WTC11 (cell line): ENCODE measurements around the gene LCE2B. TPM values are rescaled to one million over a fixed set of nuclear protein-coding genes. Genes with fewer than 3 reads are reported as not detected.
"Not testable (repeated sequence)": the region's sequence is repeated elsewhere in the genome, so short reads cannot be mapped to it uniquely, and the experiment has no call there.

ENCODE experiments used
- ATAC-seq: fragments of 200-7000 bp; cut with Tn5 transposase; 2 replicates; pipeline ENCODE4 v1.10.0; 2021; ENCODE audit warnings: mild to moderate bottlenecking, moderate library complexity
- CTCF ChIA-PET: fragments of 300-600 bp; sonication (Branson Sonifier 250); formaldehyde crosslinking; loops from one replicate; lab custom pipeline; 2021; ENCODE audit warnings: antibody characterized with exemption; lab: Charles Lee
- POLR2A ChIA-PET: fragments of 350-600 bp; sonication (Branson Sonifier 250); formaldehyde crosslinking; loops from one replicate; lab custom pipeline; 2021; ENCODE audit warnings: antibody characterized with exemption; lab: Charles Lee
- DNase-seq: peaks from one replicate; pipeline ENCODE4 v3.0.0; 2021; ENCODE audit warnings: low spot score
- H3K27ac Mint-ChIP-seq: 2 replicates; pipeline ENCODE4 v1.8.0; 2021; ENCODE audit warnings: mixed read lengths
- H3K27me3 Mint-ChIP-seq: 2 replicates; pipeline ENCODE4 v1.8.0; 2021; ENCODE audit warnings: low read depth, mild to moderate bottlenecking, moderate library complexity, mixed read lengths
- H3K36me3 Mint-ChIP-seq: 2 replicates; pipeline ENCODE4 v1.8.0; 2021; ENCODE audit warnings: mixed read lengths
- H3K4me1 Mint-ChIP-seq: 2 replicates; pipeline ENCODE4 v1.8.0; 2022; ENCODE audit warnings: mixed read lengths
- H3K4me3 Mint-ChIP-seq: 2 replicates; pipeline ENCODE4 v1.8.0; 2021; ENCODE audit warnings: mild to moderate bottlenecking, moderate library complexity, mixed read lengths
- H3K9me3 Mint-ChIP-seq: 2 replicates; pipeline ENCODE4 v1.8.0; 2021; ENCODE audit warnings: mixed read lengths
- CBFB ChIP-seq: sonication (generic); formaldehyde crosslinking; IDR thresholded peaks from 2 replicates; pipeline ENCODE4 v1.8.1; 2022; ENCODE audit warnings: mild to moderate bottlenecking, low read depth, missing genetic modification reagents
- CREM ChIP-seq: sonication (generic); formaldehyde crosslinking; IDR thresholded peaks from 2 replicates; pipeline ENCODE4 v1.8.1; 2022; ENCODE audit warnings: mild to moderate bottlenecking, missing genetic modification reagents, moderate library complexity
- ELF4 ChIP-seq: sonication (generic); formaldehyde crosslinking; IDR thresholded peaks from 2 replicates; pipeline ENCODE4 v1.8.1; 2022; ENCODE audit warnings: low read depth, mild to moderate bottlenecking, moderate library complexity, missing genetic modification reagents
- ESRRA ChIP-seq: sonication (generic); formaldehyde crosslinking; IDR thresholded peaks from 2 replicates; pipeline ENCODE4 v1.8.1; 2022; ENCODE audit warnings: mild to moderate bottlenecking, missing genetic modification reagents, borderline replicate concordance
- ETV6 ChIP-seq: sonication (generic); formaldehyde crosslinking; IDR thresholded peaks from 2 replicates; pipeline ENCODE4 v1.8.1; 2022; ENCODE audit warnings: mild to moderate bottlenecking, missing genetic modification reagents
- FOXK1 ChIP-seq: sonication (generic); formaldehyde crosslinking; IDR thresholded peaks from 2 replicates; pipeline ENCODE4 v1.8.0; 2022; ENCODE audit warnings: mild to moderate bottlenecking, moderate library complexity, missing genetic modification reagents
- FOXP4 ChIP-seq: sonication (generic); formaldehyde crosslinking; IDR thresholded peaks from 2 replicates; pipeline ENCODE4 v1.8.0; 2022; ENCODE audit warnings: mild to moderate bottlenecking, missing genetic modification reagents
- GABPB1 ChIP-seq: sonication (generic); formaldehyde crosslinking; IDR thresholded peaks from 2 replicates; pipeline ENCODE4 v1.8.1; 2023; ENCODE audit warnings: mild to moderate bottlenecking, missing genetic modification reagents
- GRHL2 ChIP-seq: fragments of 250-450 bp; sonication (Bioruptor Pico); IDR thresholded peaks from 2 replicates; pipeline ENCODE4 v1.8.0; 2022; ENCODE audit warnings: mild to moderate bottlenecking, moderate library complexity; ENCODE audit not compliant: insufficient replicate concordance, severe bottlenecking
- HMGA2 ChIP-seq: fragments of 250-450 bp; sonication (Bioruptor Pico); IDR thresholded peaks from 2 replicates; pipeline ENCODE4 v1.4.0; 2021; ENCODE audit warnings: mild to moderate bottlenecking, moderate library complexity
- IRF2 ChIP-seq: sonication (generic); formaldehyde crosslinking; IDR thresholded peaks from 2 replicates; pipeline ENCODE4 v1.8.0; 2022; ENCODE audit warnings: low read depth, missing genetic modification reagents, borderline replicate concordance
- JUN ChIP-seq: sonication (generic); formaldehyde crosslinking; IDR thresholded peaks from 2 replicates; pipeline ENCODE4 v1.8.0; 2023; ENCODE audit warnings: mild to moderate bottlenecking, missing genetic modification reagents
- KAT7 ChIP-seq: sonication (generic); formaldehyde crosslinking; IDR thresholded peaks from 2 replicates; pipeline ENCODE4 v1.8.1; 2023; ENCODE audit warnings: missing genetic modification reagents, mild to moderate bottlenecking, borderline replicate concordance
- MXD4 ChIP-seq: fragments of 250-450 bp; sonication (Bioruptor Pico); IDR thresholded peaks from 2 replicates; pipeline ENCODE4 v1.8.0; 2021; ENCODE audit warnings: mild to moderate bottlenecking, moderate library complexity, borderline replicate concordance
- NFYB ChIP-seq: sonication (generic); formaldehyde crosslinking; conservative IDR thresholded peaks from 2 replicates; pipeline ENCODE4 v1.8.0; 2022; ENCODE audit warnings: low read depth, missing genetic modification reagents
- NR3C1 ChIP-seq: sonication (generic); formaldehyde crosslinking; conservative IDR thresholded peaks from 2 replicates; pipeline ENCODE4 v1.8.1; 2023; ENCODE audit warnings: low read depth, mild to moderate bottlenecking, missing genetic modification reagents
- RELA ChIP-seq: sonication (generic); formaldehyde crosslinking; IDR thresholded peaks from 2 replicates; pipeline ENCODE4 v1.8.1; 2022; ENCODE audit warnings: missing genetic modification reagents, mild to moderate bottlenecking, borderline replicate concordance
- SMAD3 ChIP-seq: sonication (generic); formaldehyde crosslinking; IDR thresholded peaks from 2 replicates; pipeline ENCODE4 v1.8.0; 2022; ENCODE audit warnings: missing genetic modification reagents, mild to moderate bottlenecking, borderline replicate concordance
- TEAD1 ChIP-seq: sonication (generic); formaldehyde crosslinking; IDR thresholded peaks from 2 replicates; pipeline ENCODE4 v1.8.0; 2022; ENCODE audit warnings: mild to moderate bottlenecking, missing genetic modification reagents
- TP53 ChIP-seq: sonication (generic); formaldehyde crosslinking; IDR thresholded peaks from 2 replicates; pipeline ENCODE4 v1.8.1; 2023; ENCODE audit warnings: mild to moderate bottlenecking, missing genetic modification reagents
- ZNF219 ChIP-seq: sonication (generic); formaldehyde crosslinking; IDR thresholded peaks from 2 replicates; pipeline ENCODE4 v1.8.0; 2023; ENCODE audit warnings: missing genetic modification reagents, mild to moderate bottlenecking, borderline replicate concordance
- ZNF671 ChIP-seq: fragments of 250-450 bp; sonication (Bioruptor Pico); IDR thresholded peaks from 2 replicates; pipeline ENCODE4 v1.8.0; 2021; ENCODE audit warnings: mild to moderate bottlenecking
- total RNA-seq: library from RNA; stranded (reverse); gene quantifications from 3 replicates; pipeline ENCODE4 v1.2.3, GENCODE V29; 2021
- TF ChIP-seq, protein P1 (sequence below): fragments of 250-450 bp; sonication (Bioruptor Pico); IDR thresholded peaks from 2 replicates; pipeline ENCODE4 v1.8.0; 2021; ENCODE audit warnings: mild to moderate bottlenecking
- TF ChIP-seq, protein P2 (sequence below): sonication (generic); formaldehyde crosslinking; IDR thresholded peaks from 2 replicates; pipeline ENCODE4 v1.8.1; 2023; ENCODE audit warnings: mild to moderate bottlenecking, missing genetic modification reagents, moderate library complexity
- TF ChIP-seq, protein P3 (sequence below): fragments of 200-600 bp; IDR thresholded peaks from 2 replicates; pipeline ENCODE4 v1.8.0; 2022; ENCODE audit warnings: antibody characterized with exemption
- TF ChIP-seq, protein P4 (sequence below): sonication (generic); formaldehyde crosslinking; IDR thresholded peaks from 2 replicates; pipeline ENCODE4 v1.8.1; 2022; ENCODE audit warnings: low read depth, missing genetic modification reagents, borderline replicate concordance

Gene LCE2B
- total RNA-seq, 1 experiment from 2014 or later, result not detected

- H3K4me3 Mint-ChIP-seq, DNase-seq, H3K4me1 Mint-ChIP-seq, POLR2A ChIA-PET, H3K27me3 Mint-ChIP-seq, ATAC-seq, H3K27ac Mint-ChIP-seq: not testable (repeated sequence)
- CTCF ChIA-PET, result interaction anchor here (0.6 kb wide), 1 partner anchor 12 kb away, joined by 4 read pairs; no protein-coding TSS in a partner anchor
- peaks cover 84% of the 10 kb centered on the region for H3K36me3 Mint-ChIP-seq
- peaks cover 92% of the 10 kb centered on the region for H3K9me3 Mint-ChIP-seq
These were observed 19.8 kb upstream of the LCE2B start for GRCh38 chr1:152666171-152666570.

GRCh38 chr1:152667648-152668047, 18.3 kb upstream of the LCE2B start:
- CTCF ChIA-PET, result no interaction called here
- Mint-ChIP-seq H3K4me3 (no peak overlapping the region), H3K9me3 (peaks cover 91% of the 10 kb centered on the region)
- TF ChIP-seq, protein P1, sequence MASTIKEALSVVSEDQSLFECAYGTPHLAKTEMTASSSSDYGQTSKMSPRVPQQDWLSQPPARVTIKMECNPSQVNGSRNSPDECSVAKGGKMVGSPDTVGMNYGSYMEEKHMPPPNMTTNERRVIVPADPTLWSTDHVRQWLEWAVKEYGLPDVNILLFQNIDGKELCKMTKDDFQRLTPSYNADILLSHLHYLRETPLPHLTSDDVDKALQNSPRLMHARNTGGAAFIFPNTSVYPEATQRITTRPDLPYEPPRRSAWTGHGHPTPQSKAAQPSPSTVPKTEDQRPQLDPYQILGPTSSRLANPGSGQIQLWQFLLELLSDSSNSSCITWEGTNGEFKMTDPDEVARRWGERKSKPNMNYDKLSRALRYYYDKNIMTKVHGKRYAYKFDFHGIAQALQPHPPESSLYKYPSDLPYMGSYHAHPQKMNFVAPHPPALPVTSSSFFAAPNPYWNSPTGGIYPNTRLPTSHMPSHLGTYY (CRISPR knock-in tag), result no peak
- TF ChIP-seq NFYB (CRISPR knock-in tag) (no peak), TP53 (CRISPR knock-in tag) (no peak), CBFB (no peak), FOXK1 (CRISPR knock-in tag) (no peak), JUN (CRISPR knock-in tag) (no peak), SMAD3 (CRISPR knock-in tag) (no peak), ETV6 (CRISPR knock-in tag) (no peak), RELA (CRISPR knock-in tag) (no peak), ZNF671 (CRISPR knock-in tag) (no peak), ESRRA (no peak), KAT7 (CRISPR knock-in tag) (no peak), GRHL2 (CRISPR knock-in tag) (no peak), FOXP4 (CRISPR knock-in tag) (no peak), GABPB1 (CRISPR knock-in tag) (no peak), CREM (CRISPR knock-in tag) (no peak), NR3C1 (no peak)
- TF ChIP-seq, protein P2, sequence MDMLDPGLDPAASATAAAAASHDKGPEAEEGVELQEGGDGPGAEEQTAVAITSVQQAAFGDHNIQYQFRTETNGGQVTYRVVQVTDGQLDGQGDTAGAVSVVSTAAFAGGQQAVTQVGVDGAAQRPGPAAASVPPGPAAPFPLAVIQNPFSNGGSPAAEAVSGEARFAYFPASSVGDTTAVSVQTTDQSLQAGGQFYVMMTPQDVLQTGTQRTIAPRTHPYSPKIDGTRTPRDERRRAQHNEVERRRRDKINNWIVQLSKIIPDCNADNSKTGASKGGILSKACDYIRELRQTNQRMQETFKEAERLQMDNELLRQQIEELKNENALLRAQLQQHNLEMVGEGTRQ (CRISPR knock-in tag), result no peak
- TF ChIP-seq, all 79 proteins: peak for 0
- Mint-ChIP-seq H3K27ac (no peak overlapping the region), H3K27me3 (peaks cover 6% of the 10 kb centered on the region), H3K36me3 (peaks cover 81% of the 10 kb centered on the region), H3K4me1 (no peaks in the 10 kb centered on the region)
- POLR2A ChIA-PET, result no interaction called here
- ATAC-seq (no peak), DNase-seq (no peak)

DNA sequence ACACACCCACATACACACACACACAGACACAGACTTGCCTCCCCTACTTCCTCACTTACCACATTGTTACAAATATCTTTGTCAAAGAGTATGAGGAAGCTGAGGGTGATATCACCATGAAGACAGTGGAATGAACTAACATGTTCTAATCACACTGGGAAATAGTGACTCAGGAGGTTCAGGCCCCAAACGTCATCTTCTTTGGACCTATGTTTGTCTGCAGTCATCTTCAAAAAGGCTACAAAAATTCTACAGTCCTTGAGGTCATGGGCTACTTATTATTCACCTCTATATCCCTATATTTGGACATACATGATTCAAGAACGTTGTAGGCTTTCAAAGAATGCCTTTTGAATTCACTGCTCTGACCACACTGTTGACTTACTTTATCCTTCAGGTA, 12.9 kb upstream of the LCE2B start:
- CTCF ChIA-PET, result no interaction called here

DNA sequence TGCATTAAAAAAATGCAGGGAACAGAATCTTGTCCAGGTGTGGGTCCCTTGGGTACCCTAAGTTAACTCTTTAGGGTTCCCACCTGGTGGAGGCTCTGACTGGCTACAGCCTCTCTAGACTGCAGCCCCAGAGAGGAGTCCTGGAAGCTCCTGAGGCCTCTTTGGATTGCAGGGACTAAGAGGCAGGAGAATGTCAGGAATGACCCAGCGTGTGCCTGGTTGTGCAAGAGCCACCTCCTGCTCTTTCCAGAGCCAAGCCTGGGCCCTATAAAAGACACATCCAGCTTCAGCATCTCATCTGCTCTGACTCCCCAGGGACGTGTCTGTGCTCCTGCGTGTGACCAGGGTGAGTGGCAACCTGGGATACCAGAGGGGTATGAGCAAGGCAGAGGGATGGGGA, 10.9 kb upstream of the LCE2B start, which contains the start of gene LCE2C:
Gene LCE2C, plus strand, starts transcription at position 297 of the 400 bp plus-strand sequence. CDS start 737 bp downstream, outside the sequence.
- ATAC-seq, H3K27me3 Mint-ChIP-seq, H3K27ac Mint-ChIP-seq, DNase-seq, H3K4me3 Mint-ChIP-seq, CTCF ChIA-PET, H3K4me1 Mint-ChIP-seq, POLR2A ChIA-PET: not testable (repeated sequence)
- Mint-ChIP-seq H3K9me3 (peaks cover 94% of the 10 kb centered on the region), H3K36me3 (peaks cover 84% of the 10 kb centered on the region)

More for the DNA sequence above, 12.9 kb upstream of the LCE2B start:
- Mint-ChIP-seq H3K27ac (no peak overlapping the region), H3K9me3 (peaks cover 92% of the 10 kb centered on the region), H3K36me3 (peaks cover 84% of the 10 kb centered on the region), H3K27me3 (peaks cover 5% of the 10 kb centered on the region; the same call in 1 of the 2 replicates), H3K4me3 (no peak overlapping the region), H3K4me1 (no peaks in the 10 kb centered on the region)
- TF ChIP-seq, protein P3, sequence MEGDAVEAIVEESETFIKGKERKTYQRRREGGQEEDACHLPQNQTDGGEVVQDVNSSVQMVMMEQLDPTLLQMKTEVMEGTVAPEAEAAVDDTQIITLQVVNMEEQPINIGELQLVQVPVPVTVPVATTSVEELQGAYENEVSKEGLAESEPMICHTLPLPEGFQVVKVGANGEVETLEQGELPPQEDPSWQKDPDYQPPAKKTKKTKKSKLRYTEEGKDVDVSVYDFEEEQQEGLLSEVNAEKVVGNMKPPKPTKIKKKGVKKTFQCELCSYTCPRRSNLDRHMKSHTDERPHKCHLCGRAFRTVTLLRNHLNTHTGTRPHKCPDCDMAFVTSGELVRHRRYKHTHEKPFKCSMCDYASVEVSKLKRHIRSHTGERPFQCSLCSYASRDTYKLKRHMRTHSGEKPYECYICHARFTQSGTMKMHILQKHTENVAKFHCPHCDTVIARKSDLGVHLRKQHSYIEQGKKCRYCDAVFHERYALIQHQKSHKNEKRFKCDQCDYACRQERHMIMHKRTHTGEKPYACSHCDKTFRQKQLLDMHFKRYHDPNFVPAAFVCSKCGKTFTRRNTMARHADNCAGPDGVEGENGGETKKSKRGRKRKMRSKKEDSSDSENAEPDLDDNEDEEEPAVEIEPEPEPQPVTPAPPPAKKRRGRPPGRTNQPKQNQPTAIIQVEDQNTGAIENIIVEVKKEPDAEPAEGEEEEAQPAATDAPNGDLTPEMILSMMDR, result no peak
- no peak for TF ChIP-seq TEAD1 (CRISPR knock-in tag)
- no peak for TF ChIP-seq HMGA2 (CRISPR knock-in tag)
- no peak for TF ChIP-seq ELF4 (CRISPR knock-in tag)
- no peak for TF ChIP-seq ZNF219 (CRISPR knock-in tag)
- no peak for TF ChIP-seq IRF2 (CRISPR knock-in tag)
- no peak for TF ChIP-seq CBFB
- TF ChIP-seq, protein P4, sequence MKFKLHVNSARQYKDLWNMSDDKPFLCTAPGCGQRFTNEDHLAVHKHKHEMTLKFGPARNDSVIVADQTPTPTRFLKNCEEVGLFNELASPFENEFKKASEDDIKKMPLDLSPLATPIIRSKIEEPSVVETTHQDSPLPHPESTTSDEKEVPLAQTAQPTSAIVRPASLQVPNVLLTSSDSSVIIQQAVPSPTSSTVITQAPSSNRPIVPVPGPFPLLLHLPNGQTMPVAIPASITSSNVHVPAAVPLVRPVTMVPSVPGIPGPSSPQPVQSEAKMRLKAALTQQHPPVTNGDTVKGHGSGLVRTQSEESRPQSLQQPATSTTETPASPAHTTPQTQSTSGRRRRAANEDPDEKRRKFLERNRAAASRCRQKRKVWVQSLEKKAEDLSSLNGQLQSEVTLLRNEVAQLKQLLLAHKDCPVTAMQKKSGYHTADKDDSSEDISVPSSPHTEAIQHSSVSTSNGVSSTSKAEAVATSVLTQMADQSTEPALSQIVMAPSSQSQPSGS (CRISPR knock-in tag), result no peak
- TF ChIP-seq MXD4 (CRISPR knock-in tag), result no peak
- DNase-seq (no peak), ATAC-seq (no peak)
- POLR2A ChIA-PET, result no interaction called here
